ENCODE data around the gene EIF6. TPM values are rescaled to one million over a fixed set of nuclear protein-coding genes. Genes with fewer than 3 reads are reported as not detected.

The EIF6 gene
- total and polyA plus RNA-seq, 9 of the 15 experiments (the other 6 are each of a cell fraction or from before 2014, with no cell fraction given): 165 to 832 (median 229) TPM

DNA sequence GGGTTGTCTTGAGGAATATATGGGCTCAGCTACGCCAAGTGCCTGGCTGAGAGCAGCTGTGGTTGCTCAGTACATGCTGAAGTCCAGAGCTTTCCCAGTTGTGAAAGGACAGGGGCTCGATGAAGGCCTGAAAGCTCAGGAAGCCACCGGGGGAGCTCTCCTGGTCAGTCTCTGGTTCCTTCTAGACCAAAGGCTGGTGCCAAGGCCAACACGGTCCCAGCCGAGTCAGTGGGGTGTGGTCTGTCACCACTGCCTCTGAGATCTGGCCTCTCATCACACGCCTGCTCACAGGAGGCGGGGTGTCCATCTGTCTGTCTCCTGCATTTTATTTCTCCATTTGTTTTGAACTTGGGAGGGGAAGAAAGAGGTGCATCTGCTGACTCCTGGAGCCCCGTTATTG, 12.6 kb upstream of the EIF6 start (continued):
- TF ChIP-seq, protein P1, sequence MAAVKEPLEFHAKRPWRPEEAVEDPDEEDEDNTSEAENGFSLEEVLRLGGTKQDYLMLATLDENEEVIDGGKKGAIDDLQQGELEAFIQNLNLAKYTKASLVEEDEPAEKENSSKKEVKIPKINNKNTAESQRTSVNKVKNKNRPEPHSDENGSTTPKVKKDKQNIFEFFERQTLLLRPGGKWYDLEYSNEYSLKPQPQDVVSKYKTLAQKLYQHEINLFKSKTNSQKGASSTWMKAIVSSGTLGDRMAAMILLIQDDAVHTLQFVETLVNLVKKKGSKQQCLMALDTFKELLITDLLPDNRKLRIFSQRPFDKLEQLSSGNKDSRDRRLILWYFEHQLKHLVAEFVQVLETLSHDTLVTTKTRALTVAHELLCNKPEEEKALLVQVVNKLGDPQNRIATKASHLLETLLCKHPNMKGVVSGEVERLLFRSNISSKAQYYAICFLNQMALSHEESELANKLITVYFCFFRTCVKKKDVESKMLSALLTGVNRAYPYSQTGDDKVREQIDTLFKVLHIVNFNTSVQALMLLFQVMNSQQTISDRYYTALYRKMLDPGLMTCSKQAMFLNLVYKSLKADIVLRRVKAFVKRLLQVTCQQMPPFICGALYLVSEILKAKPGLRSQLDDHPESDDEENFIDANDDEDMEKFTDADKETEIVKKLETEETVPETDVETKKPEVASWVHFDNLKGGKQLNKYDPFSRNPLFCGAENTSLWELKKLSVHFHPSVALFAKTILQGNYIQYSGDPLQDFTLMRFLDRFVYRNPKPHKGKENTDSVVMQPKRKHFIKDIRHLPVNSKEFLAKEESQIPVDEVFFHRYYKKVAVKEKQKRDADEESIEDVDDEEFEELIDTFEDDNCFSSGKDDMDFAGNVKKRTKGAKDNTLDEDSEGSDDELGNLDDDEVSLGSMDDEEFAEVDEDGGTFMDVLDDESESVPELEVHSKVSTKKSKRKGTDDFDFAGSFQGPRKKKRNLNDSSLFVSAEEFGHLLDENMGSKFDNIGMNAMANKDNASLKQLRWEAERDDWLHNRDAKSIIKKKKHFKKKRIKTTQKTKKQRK (IDR thresholded peaks at IDR 0.05; ENCODE audit: borderline replicate concordance, low read depth, low read length): no peak
- TF ChIP-seq, protein P2, sequence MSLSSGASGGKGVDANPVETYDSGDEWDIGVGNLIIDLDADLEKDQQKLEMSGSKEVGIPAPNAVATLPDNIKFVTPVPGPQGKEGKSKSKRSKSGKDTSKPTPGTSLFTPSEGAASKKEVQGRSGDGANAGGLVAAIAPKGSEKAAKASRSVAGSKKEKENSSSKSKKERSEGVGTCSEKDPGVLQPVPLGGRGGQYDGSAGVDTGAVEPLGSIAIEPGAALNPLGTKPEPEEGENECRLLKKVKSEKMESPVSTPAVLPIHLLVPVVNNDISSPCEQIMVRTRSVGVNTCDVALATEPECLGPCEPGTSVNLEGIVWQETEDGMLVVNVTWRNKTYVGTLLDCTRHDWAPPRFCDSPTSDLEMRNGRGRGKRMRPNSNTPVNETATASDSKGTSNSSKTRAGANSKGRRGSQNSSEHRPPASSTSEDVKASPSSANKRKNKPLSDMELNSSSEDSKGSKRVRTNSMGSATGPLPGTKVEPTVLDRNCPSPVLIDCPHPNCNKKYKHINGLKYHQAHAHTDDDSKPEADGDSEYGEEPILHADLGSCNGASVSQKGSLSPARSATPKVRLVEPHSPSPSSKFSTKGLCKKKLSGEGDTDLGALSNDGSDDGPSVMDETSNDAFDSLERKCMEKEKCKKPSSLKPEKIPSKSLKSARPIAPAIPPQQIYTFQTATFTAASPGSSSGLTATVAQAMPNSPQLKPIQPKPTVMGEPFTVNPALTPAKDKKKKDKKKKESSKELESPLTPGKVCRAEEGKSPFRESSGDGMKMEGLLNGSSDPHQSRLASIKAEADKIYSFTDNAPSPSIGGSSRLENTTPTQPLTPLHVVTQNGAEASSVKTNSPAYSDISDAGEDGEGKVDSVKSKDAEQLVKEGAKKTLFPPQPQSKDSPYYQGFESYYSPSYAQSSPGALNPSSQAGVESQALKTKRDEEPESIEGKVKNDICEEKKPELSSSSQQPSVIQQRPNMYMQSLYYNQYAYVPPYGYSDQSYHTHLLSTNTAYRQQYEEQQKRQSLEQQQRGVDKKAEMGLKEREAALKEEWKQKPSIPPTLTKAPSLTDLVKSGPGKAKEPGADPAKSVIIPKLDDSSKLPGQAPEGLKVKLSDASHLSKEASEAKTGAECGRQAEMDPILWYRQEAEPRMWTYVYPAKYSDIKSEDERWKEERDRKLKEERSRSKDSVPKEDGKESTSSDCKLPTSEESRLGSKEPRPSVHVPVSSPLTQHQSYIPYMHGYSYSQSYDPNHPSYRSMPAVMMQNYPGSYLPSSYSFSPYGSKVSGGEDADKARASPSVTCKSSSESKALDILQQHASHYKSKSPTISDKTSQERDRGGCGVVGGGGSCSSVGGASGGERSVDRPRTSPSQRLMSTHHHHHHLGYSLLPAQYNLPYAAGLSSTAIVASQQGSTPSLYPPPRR (CRISPR knock-in tag; IDR thresholded peaks at IDR 0.05; ENCODE audit: borderline replicate concordance): no peak
- TF ChIP-seq, protein P3, sequence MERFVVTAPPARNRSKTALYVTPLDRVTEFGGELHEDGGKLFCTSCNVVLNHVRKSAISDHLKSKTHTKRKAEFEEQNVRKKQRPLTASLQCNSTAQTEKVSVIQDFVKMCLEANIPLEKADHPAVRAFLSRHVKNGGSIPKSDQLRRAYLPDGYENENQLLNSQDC (CRISPR knock-in tag; IDR thresholded peaks at IDR 0.05): no peak

Measured in K562 (cell line).